ENCODE results near the gene STAP2.

GRCh38 chr19:4303819-4304537 lies 34.6 kb downstream of the STAP2 start:
- no peak for TF ChIP-seq GLIS3 (CRISPR knock-in tag; IDR thresholded peaks at IDR 0.05)
- no peak for TF ChIP-seq RARB (CRISPR knock-in tag; IDR thresholded peaks at IDR 0.05)
- no peak for TF ChIP-seq CREB5 (CRISPR knock-in tag; IDR thresholded peaks at IDR 0.05; ENCODE audit: low read depth)

All from SK-N-SH treated with all-trans-retinoic acid at 6 μM for 48 hours (cell line).